Activated CD4-positive, alpha-beta T cell treated with anti-CD3 and anti-CD28 coated beads, Interleukin-2, amount 50 U/mL, for 16 hours (primary cell): ENCODE measurements around the gene MAP3K4.

Experiments
- DNase-seq: peaks from one replicate; pipeline ENCODE4 v3.0.0-alpha.2; 2020

Gene MAP3K4

GRCh38 chr6:160991406-160992060 is at the start of gene MAP3K4:
TSS of gene MAP3K4 (plus strand) at chr6:160991769. CDS start at chr6:160991932, 163 bp downstream.
- DNase-seq = peak; percentile 76

GRCh38 chr6:160943997-160944396 is 47.6 kb upstream of the MAP3K4 start:
- no peak for DNase-seq

GRCh38 chr6:160945516-160946177 is 45.9 kb upstream of the MAP3K4 start:
- DNase-seq = no peak

GRCh38 chr6:160949531-160949930 is 42.0 kb upstream of the MAP3K4 start:
- no peak for DNase-seq

- DNase-seq = no peak
Measured at GRCh38 chr6:160950507-160950906, 41.1 kb upstream of the MAP3K4 start.

- DNase-seq = no peak
Measured at GRCh38 chr6:160951187-160952030, 40.2 kb upstream of the MAP3K4 start.

- DNase-seq = no peak
Measured at GRCh38 chr6:160952633-160953281, 38.8 kb upstream of the MAP3K4 start.

GRCh38 chr6:160955508-160956295 is 35.9 kb upstream of the MAP3K4 start:
- DNase-seq = no peak

GRCh38 chr6:160956300-160957035 is 35.1 kb upstream of the MAP3K4 start:
- DNase-seq = no peak

- no peak for DNase-seq
Measured at GRCh38 chr6:160959726-160960435, 31.7 kb upstream of the MAP3K4 start.

- no peak for DNase-seq
Measured at GRCh38 chr6:160960839-160961238, 30.7 kb upstream of the MAP3K4 start.

- DNase-seq = no peak
Measured at GRCh38 chr6:160962835-160963623, 28.5 kb upstream of the MAP3K4 start.

- no peak for DNase-seq
Measured at GRCh38 chr6:160963651-160964050, 27.9 kb upstream of the MAP3K4 start.

GRCh38 chr6:160965893-160966292 is 25.7 kb upstream of the MAP3K4 start:
- no peak for DNase-seq

- no peak for DNase-seq
Measured at GRCh38 chr6:160966493-160967229, 24.9 kb upstream of the MAP3K4 start.

GRCh38 chr6:160967351-160967750 is 24.2 kb upstream of the MAP3K4 start:
- no peak for DNase-seq

- DNase-seq = no peak
Measured at GRCh38 chr6:160967833-160968232, 23.7 kb upstream of the MAP3K4 start.

- DNase-seq = no peak
Measured at GRCh38 chr6:160971171-160971570, 20.4 kb upstream of the MAP3K4 start.

GRCh38 chr6:160972111-160972510 is 19.5 kb upstream of the MAP3K4 start:
- DNase-seq = no peak
